T-helper 2 cell (primary cell): ENCODE data around the gene FCRL1.

Experiments
- DNase-seq, 5 experiments: peaks; one replicate each; pipeline versions ENCODE4 v3.0.0 to v3.0.0-alpha.2; 2012 to 2022
- total RNA-seq, 2 donors: gene quantifications; one replicate each; lab custom pipeline; 2026; lab: John Stamatoyannopoulos, UW

FCRL1 gene, protein sequence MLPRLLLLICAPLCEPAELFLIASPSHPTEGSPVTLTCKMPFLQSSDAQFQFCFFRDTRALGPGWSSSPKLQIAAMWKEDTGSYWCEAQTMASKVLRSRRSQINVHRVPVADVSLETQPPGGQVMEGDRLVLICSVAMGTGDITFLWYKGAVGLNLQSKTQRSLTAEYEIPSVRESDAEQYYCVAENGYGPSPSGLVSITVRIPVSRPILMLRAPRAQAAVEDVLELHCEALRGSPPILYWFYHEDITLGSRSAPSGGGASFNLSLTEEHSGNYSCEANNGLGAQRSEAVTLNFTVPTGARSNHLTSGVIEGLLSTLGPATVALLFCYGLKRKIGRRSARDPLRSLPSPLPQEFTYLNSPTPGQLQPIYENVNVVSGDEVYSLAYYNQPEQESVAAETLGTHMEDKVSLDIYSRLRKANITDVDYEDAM
- total RNA-seq, result 0.31 to 1.2 reads per million in 2 donors

DNA sequence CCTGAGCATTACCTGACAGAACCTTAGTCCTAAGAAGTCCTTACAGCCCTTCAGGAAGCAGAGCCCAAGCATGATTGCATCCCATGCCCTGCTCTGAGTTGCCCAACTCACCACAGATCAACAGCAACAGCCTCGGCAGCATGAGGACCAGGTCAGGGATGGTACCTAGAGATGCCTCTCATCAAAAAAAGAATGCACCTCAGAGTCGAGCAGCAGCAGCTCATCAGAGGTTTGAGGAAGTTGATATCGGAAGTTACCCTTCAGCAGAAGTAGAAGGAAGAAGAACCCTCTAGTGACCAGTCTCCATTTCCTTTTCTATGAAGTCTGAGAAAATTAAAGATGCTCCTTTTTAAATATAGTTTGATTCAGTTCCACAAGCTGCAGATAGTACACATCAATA lies at the start of gene FCRL1:
FCRL1 (minus strand) TSS at position 225 of the 400 bp plus-strand sequence; CDS start at position 142, 83 bp downstream.
- DNase-seq, result no peak

- DNase-seq, result no peak
These were observed 48.7 kb upstream of the FCRL1 start for GRCh38 chr1:157868654-157869053.

DNA sequence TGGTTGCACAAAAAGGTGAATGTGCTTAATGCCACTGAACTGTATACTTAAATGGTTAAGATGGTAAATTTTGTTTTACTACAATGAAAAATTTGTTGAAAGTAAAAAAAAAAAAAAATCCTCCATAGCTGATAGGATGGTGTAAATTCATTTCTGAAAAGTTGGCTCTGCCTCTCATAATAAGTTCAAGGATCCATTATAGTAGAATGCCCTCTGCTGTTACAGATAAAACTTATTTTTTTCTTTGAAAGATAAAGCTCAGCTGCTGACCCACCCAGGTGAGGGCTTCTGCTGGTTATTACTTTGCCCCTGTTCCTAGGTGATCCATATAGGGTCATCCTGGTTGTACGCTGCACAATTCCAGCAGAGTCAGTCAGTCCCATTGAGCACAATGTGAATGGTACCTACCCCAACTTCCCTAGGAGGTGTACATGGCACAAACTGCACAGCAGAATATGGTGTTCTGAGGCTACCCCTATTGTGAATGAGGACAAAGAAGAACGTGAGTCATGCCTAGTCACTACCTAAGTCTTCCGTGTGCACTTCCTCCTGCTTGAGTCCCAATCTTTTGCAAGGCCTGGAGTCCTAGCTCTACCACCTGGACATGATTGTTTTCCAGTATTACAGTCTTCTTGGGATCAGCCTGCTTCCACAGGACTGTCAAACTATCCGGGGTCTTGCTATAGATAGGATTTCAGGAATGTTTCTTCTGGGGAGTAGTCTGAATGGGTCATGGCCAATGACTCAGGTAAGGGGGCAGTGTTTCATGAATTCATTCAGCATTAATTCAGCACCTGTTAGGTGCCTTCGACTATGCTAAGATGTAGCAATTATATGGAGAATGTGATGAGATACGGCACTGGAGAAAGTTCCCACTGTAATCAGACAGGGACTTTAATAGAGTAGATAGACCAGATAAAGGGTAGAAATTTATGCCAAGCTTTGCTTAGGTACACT lies 42.5 kb upstream of the FCRL1 start:
- DNase-seq, result no peak

DNA sequence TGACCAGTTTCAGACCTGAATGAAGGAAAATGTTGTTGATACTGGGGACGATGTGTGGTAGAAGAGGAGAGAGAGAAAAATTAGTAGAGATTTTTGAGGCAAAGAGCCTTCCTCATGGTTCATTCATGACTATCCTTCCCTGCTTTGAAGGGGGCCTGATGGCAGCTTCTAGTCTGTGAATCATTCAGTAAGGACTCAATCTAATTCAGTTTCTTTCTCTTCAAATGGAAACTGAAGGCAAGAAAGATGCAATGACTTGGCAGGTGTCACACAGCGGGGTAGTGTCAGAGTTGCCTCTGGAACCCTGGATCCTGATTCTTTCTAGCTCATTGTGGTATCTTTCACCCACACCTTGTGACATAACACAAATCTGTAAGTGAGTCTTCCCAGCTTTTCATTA lies 36.6 kb upstream of the FCRL1 start:
- DNase-seq, result no peak

- no peak for DNase-seq
These were observed 32.6 kb upstream of the FCRL1 start for GRCh38 chr1:157852476-157852875.

DNA sequence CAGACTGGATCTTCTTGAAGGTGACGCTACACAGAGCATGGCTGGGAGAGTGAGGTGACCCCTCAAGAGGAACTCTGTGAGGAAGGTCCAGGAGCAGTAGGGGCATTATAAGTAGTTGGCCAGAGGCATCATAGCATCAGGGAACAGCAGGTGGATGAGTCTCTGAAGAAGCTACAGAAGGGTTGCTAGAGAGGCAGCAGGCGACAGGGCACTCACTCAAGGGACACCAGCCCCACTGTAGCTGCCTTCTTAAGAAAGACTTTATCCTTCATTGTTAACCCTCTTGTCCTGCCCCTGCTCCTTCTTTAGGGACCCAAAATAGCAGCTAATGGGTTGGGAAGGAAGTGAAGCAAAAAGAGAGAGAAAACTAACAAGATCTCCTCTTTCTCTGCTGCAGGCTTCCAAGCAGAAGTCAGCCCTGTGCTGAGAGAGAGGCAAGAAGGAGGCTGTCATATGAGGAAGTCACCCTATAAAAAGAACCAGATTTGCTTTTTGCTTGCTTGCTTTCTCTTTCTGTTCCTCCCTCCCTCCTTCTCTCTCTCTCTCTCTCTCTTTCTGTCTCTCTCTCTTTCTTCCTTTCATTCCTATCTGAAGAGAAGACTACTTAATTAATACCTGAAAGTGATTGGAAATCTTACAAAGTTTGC lies 29.4 kb upstream of the FCRL1 start:
- no peak for DNase-seq

DNA sequence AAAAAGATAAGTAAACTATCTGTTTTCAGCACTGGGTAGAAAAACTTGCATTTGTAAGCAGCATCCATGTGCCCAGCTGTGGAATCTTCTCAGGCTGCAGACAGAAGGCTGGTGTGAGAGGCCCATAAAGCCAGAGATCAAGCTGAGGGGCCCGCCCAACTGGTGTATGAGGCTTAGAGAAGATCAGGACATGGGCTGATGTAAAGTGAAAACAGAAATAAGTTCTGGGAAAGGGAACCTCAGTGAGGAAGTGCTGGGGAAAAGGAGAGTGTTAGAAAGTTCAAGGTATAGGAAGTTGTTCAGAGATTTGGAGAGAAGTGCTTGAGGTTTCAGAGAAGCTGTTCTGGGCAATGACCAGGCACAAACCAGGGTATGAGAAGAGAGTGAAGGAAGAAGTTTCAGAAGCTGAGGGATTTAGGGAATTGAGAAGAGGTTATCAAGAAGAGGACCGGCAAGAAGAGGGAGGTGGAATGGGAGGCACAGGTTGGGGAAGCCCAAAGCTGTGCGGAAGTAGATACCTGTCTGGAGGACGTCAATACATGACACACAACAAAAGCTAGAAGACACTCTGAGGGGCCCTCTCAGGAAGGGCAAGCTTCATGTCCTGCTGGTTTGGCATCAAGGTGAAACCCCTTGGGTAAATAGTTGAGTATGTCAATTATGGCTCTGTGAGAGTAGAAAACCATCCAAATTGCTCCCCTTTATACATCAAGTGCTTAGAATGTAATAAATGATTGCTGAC lies 24.3 kb upstream of the FCRL1 start:
- DNase-seq, result no peak

DNA sequence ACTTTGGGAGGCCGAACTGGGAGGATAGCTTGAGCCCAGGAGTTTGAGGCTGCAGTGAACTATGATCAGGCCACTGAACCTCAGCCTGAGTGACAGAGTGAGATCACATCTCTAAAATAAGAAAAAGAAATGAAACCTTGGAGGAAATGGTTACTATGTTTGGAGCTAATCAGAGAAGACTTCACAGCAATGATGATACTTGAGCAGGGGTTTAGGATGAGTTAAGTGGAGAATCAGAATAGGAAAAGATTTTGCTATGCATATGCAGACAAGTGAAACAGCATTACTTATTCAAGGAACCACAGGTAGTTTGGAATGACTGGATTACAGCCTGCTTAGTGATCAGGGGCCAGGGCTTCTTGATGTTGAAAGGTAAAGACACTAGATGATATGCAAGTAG lies 23.0 kb upstream of the FCRL1 start:
- DNase-seq, result no peak

DNA sequence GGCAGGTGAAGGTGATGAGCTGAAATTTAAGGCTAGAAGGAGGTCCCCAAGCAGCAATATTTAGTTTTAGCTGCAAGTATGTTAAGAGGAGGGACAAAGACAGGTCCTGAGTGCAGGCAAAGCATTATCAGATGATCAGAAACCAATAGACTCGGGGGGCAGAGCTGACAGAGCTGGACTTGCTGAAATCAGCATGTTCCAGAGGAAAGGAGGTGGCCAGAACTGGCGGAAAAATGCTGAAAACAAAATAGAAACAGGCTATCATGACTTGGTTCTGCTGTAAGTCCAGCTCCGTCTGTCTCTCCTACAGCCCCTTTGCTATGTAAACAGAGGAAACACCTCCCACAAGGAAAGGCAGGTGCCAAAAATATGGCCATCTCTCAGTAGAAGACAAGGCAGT lies 21.8 kb upstream of the FCRL1 start, which contains the start of gene CD5L:
CD5L (minus strand) TSS at position 101 of the 400 bp plus-strand sequence. CDS start 107 bp downstream, outside the sequence.
- DNase-seq, result no peak

DNA sequence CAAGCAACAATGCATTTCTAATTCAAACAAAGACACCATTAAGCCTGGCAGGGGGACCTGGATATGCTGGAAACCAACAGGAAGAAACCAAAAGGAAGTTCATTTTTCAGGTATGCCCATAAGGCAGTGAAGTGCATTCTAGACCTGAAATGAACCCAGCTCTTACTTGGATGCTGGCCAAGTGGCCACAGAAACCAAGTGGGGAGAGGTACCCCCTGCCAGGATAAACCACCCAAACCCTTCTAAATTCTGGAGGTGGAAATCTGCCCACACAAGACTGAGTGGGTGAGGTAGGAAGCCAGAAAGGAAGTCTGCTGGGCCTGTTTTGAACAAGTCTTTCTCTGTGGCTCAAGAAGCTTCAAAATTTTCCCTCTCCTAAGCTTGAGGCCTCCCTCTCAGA lies 19.0 kb upstream of the FCRL1 start:
- DNase-seq, result no peak

- DNase-seq, result no peak
These were observed 14.5 kb upstream of the FCRL1 start for GRCh38 chr1:157834430-157834829.

- no peak for DNase-seq
These were observed 13.2 kb upstream of the FCRL1 start for GRCh38 chr1:157833145-157833544.

DNA sequence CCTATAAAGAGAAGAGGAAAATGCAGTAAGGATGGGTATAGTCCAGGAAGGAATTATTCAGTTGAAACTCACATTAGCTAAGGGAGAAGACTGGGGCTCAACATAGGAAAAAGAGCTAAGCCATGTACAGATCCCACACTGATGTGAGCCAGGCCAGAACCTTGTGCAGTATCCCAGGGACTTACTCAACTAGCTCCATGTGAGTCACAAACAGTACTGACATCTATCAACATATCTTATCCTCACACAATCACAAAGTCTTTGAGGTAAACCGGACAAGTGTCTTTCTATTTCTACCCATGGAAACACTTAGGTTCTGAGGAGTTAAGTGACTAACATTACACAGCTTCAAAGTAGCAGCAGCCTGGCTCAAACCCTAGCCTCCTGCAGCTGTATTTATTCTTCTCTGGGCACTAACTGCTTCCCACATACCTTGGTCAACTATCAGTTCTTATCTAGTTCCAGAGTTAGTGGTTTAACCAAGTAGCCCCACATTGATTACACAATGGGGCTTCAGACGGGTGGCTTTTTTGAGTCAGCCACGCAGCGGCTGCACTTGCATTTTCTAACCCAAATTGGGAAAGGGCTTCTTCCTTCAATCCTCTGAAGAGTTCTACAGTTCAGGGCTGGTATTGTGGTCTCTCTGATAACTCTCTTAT lies 12.2 kb upstream of the FCRL1 start:
- DNase-seq, result peak in 1 of 5 experiments; percentile 2

- no peak for DNase-seq
These were observed 11.0 kb upstream of the FCRL1 start for GRCh38 chr1:157830887-157831286.

GRCh38 chr1:157829711-157830110 lies 9.8 kb upstream of the FCRL1 start:
- DNase-seq, result no peak

DNA sequence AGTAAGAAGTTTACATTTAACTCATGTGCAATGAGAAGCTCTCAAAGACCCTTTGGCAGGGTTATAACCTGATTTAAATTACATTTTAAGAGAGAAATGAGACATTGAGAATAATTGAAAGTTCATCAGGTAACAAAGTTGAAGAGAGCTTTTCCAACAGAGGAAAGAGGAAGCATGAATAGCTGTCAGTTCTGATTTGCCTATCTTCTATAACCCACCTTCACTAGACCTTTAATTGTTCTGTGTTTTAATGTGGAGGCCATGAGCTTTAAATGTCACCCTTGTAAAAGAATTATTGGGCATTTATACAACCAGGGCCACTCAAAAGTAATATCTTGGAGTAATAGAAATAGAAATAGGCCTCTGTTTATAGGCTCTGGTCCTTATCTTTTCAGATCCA lies 9.3 kb upstream of the FCRL1 start:
- no peak for DNase-seq

GRCh38 chr1:157820299-157820698 lies 379 bp upstream of the FCRL1 start:
- no peak for DNase-seq

DNA sequence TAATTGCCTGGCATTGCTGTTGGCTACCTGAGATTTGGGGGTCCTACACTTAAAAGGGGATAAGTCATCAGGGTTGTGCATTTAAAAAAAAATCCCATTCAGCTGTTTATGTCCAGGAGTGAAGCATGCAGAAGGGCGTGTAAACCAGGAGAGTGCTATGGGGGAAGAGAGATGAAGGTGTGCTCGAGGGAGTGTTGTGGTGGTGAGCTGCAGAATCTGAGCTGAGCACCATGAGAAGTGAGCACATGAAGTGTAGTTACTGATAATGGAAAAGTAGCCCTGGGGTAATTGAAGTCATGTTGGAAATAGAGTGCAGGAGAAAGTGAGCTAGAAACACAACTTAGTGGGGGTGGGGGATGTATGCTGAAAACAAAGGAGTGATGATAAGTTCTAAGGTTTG lies 705 bp downstream of the FCRL1 start:
- no peak for DNase-seq

GRCh38 chr1:157813269-157813668 lies 6.7 kb downstream of the FCRL1 start:
- DNase-seq, result no peak

DNA sequence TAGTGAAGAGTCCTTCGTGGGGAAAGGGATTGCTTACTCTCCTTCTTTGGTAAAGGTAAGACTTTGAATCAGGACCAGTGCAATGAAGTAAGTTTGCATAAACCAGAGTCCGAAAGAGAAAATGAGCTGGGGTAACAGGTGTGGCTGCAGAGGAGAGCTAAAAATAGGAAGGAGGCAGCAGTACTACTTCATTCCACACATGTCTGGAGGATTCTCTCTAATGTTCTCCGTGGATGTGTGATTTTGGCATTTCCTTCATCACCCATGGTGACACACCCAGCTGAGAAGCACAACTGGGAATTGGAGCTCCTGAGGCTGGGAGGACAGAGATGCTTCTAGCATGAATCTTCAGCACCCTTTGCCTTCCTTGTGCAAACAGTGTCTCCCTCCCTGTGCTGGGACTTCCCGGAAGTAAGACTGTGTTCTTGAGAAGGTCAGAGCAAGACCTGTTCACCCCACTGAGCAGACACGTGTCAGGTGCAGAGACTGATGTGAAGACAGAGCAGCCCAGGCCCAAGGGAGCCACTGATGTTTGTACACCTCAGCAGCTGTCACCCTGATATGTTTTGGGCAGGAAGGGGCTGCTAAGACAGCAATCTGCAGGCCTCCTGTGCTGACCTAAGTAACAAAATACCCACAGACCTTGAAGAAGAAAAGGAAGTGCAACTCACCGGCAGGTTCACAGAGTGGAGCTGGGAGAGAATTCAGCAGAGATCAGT lies 13.3 kb downstream of the FCRL1 start:
- DNase-seq, result peak in 1 of 5 experiments; percentile 1

- DNase-seq, result no peak
These were observed 16.1 kb downstream of the FCRL1 start for GRCh38 chr1:157803851-157804250.
